HepG2 (cell line): Measurements from ENCODE around the gene SLX4. TPM values are rescaled to one million over a fixed set of nuclear protein-coding genes. Genes with fewer than 3 reads are reported as not detected.

Experiments
- ATAC-seq: fragments of 200-7000 bp; cut with Tn5 transposase; 3 replicates; pipeline ENCODE4 v1.9.1; 2020; ENCODE audit warnings: mild to moderate bottlenecking, moderate library complexity
- BruUV-seq: library from RNA; stranded (reverse); fragments of 400-500 nt; replicated peaks from 2 replicates; lab custom pipeline; 2021; lab: Mats Ljungman, UMichigan
- CTCF ChIA-PET: fragments of 300-600 bp; formaldehyde crosslinking; extraction: SDS; loops from one replicate; lab custom pipeline; 2021; ENCODE audit warnings: low total read pairs, inconsistent platforms, low intra/inter-chr PET ratio; lab: Yijun Ruan, JAX
- POLR2A ChIA-PET: fragments of 350-600 bp; sonication (Branson Sonifier 250); formaldehyde crosslinking; loops from one replicate; lab custom pipeline; 2020; ENCODE audit warnings: antibody characterized with exemption, inconsistent platforms; lab: Yijun Ruan, JAX
- DNase-seq: peaks from one replicate; pipeline ENCODE4 v3.0.0-alpha.2; 2015; ENCODE audit warnings: low spot score
- FAIRE-seq: peaks from 3 replicates; lab custom pipeline; 2011; peaks lifted over from hg19 to GRCh38; lab: Jason Lieb, UNC
- H2AFZ ChIP-seq: one replicate; pipeline ENCODE4 v1.6.1; 2011; ENCODE audit warnings: low read length, inconsistent platforms
- H3K27ac ChIP-seq: fragments of 300-600 bp; 3 replicates; pipeline ENCODE4 v1.8.0; 2011; ENCODE audit warnings: mixed run types, mild to moderate bottlenecking, mixed read lengths, low read length, inconsistent platforms; ENCODE audit not compliant: insufficient read depth; ENCODE audit errors: extremely low read length
- H3K27me3 ChIP-seq, 2 experiments: fragments of 200-600 bp in 1 of 2; 2 replicates in 1 of 2; 3 replicates in 1 of 2; pipeline versions ENCODE4 v1.6.0 to v1.8.0; 2011; ENCODE audit warnings: low read length in 2 of 2, mild to moderate bottlenecking in 2 of 2, moderate library complexity in 2 of 2, inconsistent platforms in 1 of 2; ENCODE audit not compliant: insufficient read depth in 2 of 2, control insufficient read depth in 1 of 2
- H3K36me3 ChIP-seq, 2 experiments: fragments of 200-600 bp in 1 of 2; replicated peaks in 1 of 2; 2 replicates in 1 of 2; 3 replicates in 1 of 2; pipeline versions ENCODE4 v1.5.1 to v1.8.0; 2011; ENCODE audit warnings: low read length in 2 of 2, inconsistent platforms in 1 of 2; ENCODE audit not compliant: insufficient read depth in 2 of 2, control insufficient read depth in 1 of 2
- H3K4me1 ChIP-seq: 2 replicates; pipeline ENCODE4 v1.5.1; 2012; ENCODE audit warnings: low read length, inconsistent platforms; ENCODE audit not compliant: insufficient read depth
- H3K4me2 ChIP-seq: 2 replicates; pipeline ENCODE4 v1.6.0; 2011; ENCODE audit warnings: low read depth, low read length, inconsistent platforms
- H3K4me3 ChIP-seq, 3 experiments: fragments of 200-600 bp in 1 of 3; sonication (generic), shearing (Covaris generic) in 1 of 3; replicated peaks in 1 of 3; 2 replicates each; pipeline ENCODE4 v1.5.1; 2011 to 2016; ENCODE audit warnings: low read length in 3 of 3, inconsistent platforms in 2 of 3, low read depth in 2 of 3, mild to moderate bottlenecking in 2 of 3, control low read depth in 1 of 3, mixed read lengths in 1 of 3; ENCODE audit not compliant: insufficient read depth in 1 of 3
- H3K79me2 ChIP-seq: one replicate; pipeline ENCODE4 v1.6.1; 2011; ENCODE audit warnings: low read length, inconsistent platforms; ENCODE audit not compliant: insufficient read depth
- H3K9ac ChIP-seq: 2 replicates; pipeline ENCODE4 v1.6.0; 2011; ENCODE audit warnings: mild to moderate bottlenecking, low read depth, low read length, inconsistent platforms; ENCODE audit not compliant: insufficient read depth
- H3K9me3 ChIP-seq: 2 replicates; pipeline ENCODE4 v1.5.1; 2012; ENCODE audit warnings: mild to moderate bottlenecking, low read length
- H4K20me1 ChIP-seq: 2 replicates; pipeline ENCODE4 v1.6.0; 2011; ENCODE audit warnings: inconsistent platforms, mild to moderate bottlenecking, low read length, moderate library complexity; ENCODE audit not compliant: insufficient read depth
- ELF4 ChIP-seq: sonication (generic); formaldehyde crosslinking; IDR thresholded peaks from 2 replicates; pipeline ENCODE4 v1.5.0; 2020; ENCODE audit warnings: missing genetic modification reagents, mild to moderate bottlenecking, moderate library complexity, borderline replicate concordance
- KLF11 ChIP-seq: IDR thresholded peaks from 2 replicates; pipeline ENCODE4 v1.6.1; 2016; ENCODE audit warnings: missing compliant biosample characterization
- ZNF124 ChIP-seq: sonication (generic); formaldehyde crosslinking; IDR thresholded peaks from 2 replicates; pipeline ENCODE4 v1.4.0; 2020; ENCODE audit warnings: missing genetic modification reagents
- ZNF605 ChIP-seq: sonication (generic); formaldehyde crosslinking; IDR thresholded peaks from 2 replicates; pipeline ENCODE4 v1.8.0; 2022; ENCODE audit warnings: mild to moderate bottlenecking, missing genetic modification reagents
- ZNF790 ChIP-seq: sonication (generic); formaldehyde crosslinking; IDR thresholded peaks from 2 replicates; pipeline ENCODE4 v1.8.0; 2022; ENCODE audit warnings: missing genetic modification reagents, mild to moderate bottlenecking, borderline replicate concordance
- WGBS: methylation state at CpG from one replicate; pipeline ENCODE4 v1.1.6; 2017; ENCODE audit warnings: low lambda C conversion rate; 5-methylcytosine and 5-hydroxymethylcytosine counted together
- in situ Hi-C: cut with HindIII; loops from 2 replicates; pipeline ENCODE4 v1.10.0; 2017; ENCODE audit warnings: low pct_unique_long_range_greater_than_20kb; ENCODE audit not compliant: extremely low pct_ligation_motif_present
- intact Hi-C: fragments of 100-400 bp; cut with micrococcal nuclease; formaldehyde crosslinking; loops from one replicate; pipeline ENCODE4 v1.10.0; 2022; ENCODE audit not compliant: unreplicated experiment
- polyA plus RNA-seq, 8 experiments: library from polyadenylated mRNA; depleted of rRNA in 3 of 8; stranded (reverse) in 7 of 8; unstranded in 1 of 8; fragments of >200 nt; fragmentation: Illumina TruSeq in 4 of 8; extraction: Trizol in 4 of 8; gene quantifications; 2 replicates each; pipeline versions ENCODE4 v1.2.1 to v1.2.3, GENCODE V29; 2011 to 2016; ENCODE audit warnings: low read depth in 4 of 8, missing spikeins in 1 of 8, mixed read lengths in 1 of 8; ENCODE audit not compliant: insufficient read depth in 1 of 8
- total RNA-seq, 5 experiments: library from RNA; depleted of rRNA; stranded (reverse); fragments of >200 nt; fragmentation: Illumina TruSeq; extraction: Trizol; gene quantifications; 2 replicates each; pipeline ENCODE4 v1.2.3, GENCODE V29; 2016; ENCODE audit warnings: low read depth in 1 of 5
- TF ChIP-seq, protein P1 (sequence below): sonication (generic); formaldehyde crosslinking; IDR thresholded peaks from 2 replicates; pipeline ENCODE4 v1.4.0; 2020; ENCODE audit warnings: missing genetic modification reagents

The SLX4 gene
- total and polyA plus RNA-seq, 2 of the 13 experiments (the other 11 are each of a cell fraction or from before 2014, with no cell fraction given), result 1.1 to 3.6 TPM

DNA sequence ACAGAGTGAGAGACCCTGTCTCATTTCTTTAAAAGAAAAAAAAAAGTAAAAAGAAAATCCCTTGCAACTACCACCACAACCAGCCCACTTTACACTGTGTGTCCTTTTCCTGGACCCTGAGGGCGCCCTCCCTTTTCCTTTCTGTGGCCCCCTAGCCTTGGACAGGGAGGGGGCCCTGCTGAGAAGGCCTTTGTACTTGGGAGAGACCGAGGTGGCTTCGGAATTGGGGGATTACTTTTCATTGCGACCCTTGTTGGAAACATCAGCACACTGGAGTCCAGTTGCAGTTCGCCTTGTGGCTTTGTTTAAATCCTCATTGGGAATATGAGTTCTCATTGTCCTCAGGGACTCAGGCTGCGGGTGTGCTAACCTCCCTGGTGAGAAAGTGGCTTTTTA, 33.7 kb upstream of the SLX4 start:
- intact Hi-C loops, result no loop called here
- Histone ChIP-seq H3K4me1 (peaks cover 40% of the 10 kb centered on the region), H2AFZ (no peak overlapping the region), H3K4me2 (no peak overlapping the region), H3K4me3 (no peak overlapping the region), H4K20me1 (no peaks in the 10 kb centered on the region), H3K79me2 (no peaks in the 10 kb centered on the region), H3K27me3 (no peaks in the 10 kb centered on the region), H3K9me3 (no peaks in the 10 kb centered on the region), H3K36me3 (peaks cover 1 to 2% of the 10 kb centered on the region in 2 experiments; a peak in 1 of 5 replicates), H3K27ac (peak overlapping the region; percentile 62), H3K9ac (0 out of 2 replicates have a peak overlapping the region, but pooled peaks have one; percentile 52)
- FAIRE-seq (no peak), ATAC-seq (no peak), DNase-seq (no peak)
- POLR2A ChIA-PET, result no interaction called here
- BruUV-seq, result no TSS peak
- 83% methylated on average over 6 of the region's 6 CpGs for WGBS
- CTCF ChIA-PET, result no interaction called here
- in situ Hi-C loops, result no loop called here
- TF ChIP-seq, protein P1, sequence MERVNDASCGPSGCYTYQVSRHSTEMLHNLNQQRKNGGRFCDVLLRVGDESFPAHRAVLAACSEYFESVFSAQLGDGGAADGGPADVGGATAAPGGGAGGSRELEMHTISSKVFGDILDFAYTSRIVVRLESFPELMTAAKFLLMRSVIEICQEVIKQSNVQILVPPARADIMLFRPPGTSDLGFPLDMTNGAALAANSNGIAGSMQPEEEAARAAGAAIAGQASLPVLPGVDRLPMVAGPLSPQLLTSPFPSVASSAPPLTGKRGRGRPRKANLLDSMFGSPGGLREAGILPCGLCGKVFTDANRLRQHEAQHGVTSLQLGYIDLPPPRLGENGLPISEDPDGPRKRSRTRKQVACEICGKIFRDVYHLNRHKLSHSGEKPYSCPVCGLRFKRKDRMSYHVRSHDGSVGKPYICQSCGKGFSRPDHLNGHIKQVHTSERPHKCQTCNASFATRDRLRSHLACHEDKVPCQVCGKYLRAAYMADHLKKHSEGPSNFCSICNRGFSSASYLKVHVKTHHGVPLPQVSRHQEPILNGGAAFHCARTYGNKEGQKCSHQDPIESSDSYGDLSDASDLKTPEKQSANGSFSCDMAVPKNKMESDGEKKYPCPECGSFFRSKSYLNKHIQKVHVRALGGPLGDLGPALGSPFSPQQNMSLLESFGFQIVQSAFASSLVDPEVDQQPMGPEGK (CRISPR knock-in tag), result 0 out of 2 replicates have a peak, but pooled peaks have one; percentile 18
- TF ChIP-seq KLF11 (CRISPR knock-in tag) (no peak), ZNF124 (no peak), ZNF605 (no peak), ELF4 (CRISPR knock-in tag) (no peak)

DNA sequence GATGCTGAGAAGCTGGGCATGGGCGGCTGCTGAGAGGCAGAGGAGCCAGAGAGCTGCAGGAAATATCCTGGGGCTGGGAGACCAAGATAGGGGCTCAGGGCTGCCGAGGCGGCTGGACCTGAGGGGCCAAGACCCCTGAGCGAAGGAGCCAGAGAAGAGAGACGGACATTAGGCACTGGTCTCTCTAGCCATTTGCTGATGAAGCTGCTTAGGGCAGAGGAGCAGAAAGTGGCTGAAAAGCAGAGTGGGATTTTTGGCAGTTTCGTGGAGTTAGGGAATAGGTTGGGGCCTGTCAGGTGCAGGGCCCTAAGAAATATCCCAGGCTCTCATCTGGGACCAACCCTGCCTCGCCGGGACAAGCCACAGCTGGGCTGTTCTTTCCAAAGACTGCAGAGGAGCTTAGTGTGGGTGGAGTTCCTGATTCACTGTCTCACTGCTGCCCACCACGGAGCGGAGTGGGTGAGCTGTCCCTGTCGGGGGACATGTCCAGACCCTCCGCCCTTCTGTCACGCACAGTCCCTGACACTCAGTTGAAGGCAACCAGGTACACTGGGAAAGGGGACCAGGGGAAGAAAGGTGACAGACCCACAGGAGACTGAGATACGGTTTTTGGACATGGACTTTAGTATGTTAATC, 31.8 kb upstream of the SLX4 start:
- TF ChIP-seq ZNF790 (CRISPR knock-in tag), result no peak
- ChIA-PET POLR2A (no interaction called here), CTCF (no interaction called here)
- Histone ChIP-seq H3K79me2 (no peaks in the 10 kb centered on the region), H3K36me3 (peaks cover 1 to 2% of the 10 kb centered on the region in 2 experiments; a peak in 1 of 5 replicates), H3K9me3 (no peaks in the 10 kb centered on the region), H3K4me1 (peaks cover 59% of the 10 kb centered on the region), H3K4me3 (no peak overlapping the region), H3K27ac (no peak overlapping the region), H2AFZ (no peak overlapping the region), H3K4me2 (no peak overlapping the region), H3K9ac (no peak overlapping the region), H4K20me1 (no peaks in the 10 kb centered on the region), H3K27me3 (no peaks in the 10 kb centered on the region)
- intact Hi-C loops, result no loop called here
- in situ Hi-C loops, result no loop called here
- 93% methylated on average over 14 of the region's 14 CpGs for WGBS
- no peak for ATAC-seq
- no TSS peak for BruUV-seq
- DNase-seq, result no peak
- FAIRE-seq, result no peak
